Measurements from ENCODE around the gene CENPP. TPM values are rescaled to one million over a fixed set of nuclear protein-coding genes. Genes with fewer than 3 reads are reported as not detected.

Gene CENPP
- total RNA-seq, 2 donors from 2014 or later = 0.78 to 2.3 TPM

DNA sequence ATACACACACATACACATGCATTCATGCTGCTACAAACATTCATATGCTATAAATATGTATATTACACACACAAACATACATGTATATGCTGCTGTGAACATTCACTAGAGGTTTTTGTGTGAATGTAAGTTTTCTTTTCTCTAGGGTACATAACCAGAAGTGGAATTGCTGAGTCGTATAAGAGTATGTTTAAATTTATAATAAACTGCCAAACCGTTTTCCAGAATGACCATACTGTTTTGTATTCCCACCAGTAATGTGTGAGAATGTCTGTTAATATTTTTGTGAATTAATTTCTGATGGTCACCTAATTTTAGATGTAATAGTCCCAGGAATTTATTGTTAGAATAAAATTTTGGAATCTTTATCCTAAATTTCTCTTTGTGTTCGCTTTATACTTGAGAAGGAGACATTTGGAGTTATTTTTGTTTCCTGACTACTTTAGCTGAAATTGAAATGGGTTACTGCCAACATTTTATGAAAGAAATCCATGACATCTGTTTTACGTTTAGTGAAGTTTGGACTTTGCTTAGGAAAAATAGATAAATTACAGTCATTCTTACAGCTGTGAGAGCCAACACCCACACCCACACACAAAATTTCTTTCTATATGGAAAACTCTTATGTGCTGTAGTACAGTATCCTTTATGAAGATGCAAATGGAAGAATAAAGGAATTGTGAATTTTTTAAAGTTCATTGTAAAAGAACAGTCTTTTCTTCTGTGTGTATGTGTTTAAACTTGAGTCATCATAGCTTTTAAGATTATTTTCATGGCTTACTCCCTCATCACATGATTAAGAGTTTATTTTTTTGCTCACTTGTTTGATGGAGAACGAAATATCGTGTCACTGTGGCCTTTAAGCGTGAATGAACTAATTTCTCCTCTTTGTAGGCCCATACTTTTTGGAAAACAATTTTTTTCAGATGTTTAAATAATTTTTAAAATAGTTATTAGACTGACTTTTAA lies 24.3 kb downstream of the CENPP start:
- no peaks in the 10 kb centered on the region for H3K4me1 ChIP-seq
- TF ChIP-seq POLR2A (IDR thresholded peaks at IDR 0.05) (no peak), CTCF (IDR thresholded peaks at IDR 0.05) (no peak)
- no peak for ATAC-seq
- H3K27me3 ChIP-seq = no peaks in the 10 kb centered on the region
- 70 to 80% methylated on average over 7 of the region's 7 CpGs for WGBS, 2 donors
- no peak for DNase-seq
- no peaks in the 10 kb centered on the region for H3K9me3 ChIP-seq
- H3K27ac ChIP-seq = no peak overlapping the region
- H3K4me3 ChIP-seq = no peak overlapping the region
- H3K36me3 ChIP-seq (replicated peaks in 1 of 2; ENCODE audit: insufficient read depth in 1 of 2, low read depth in 2 of 2) = no peaks in the 10 kb centered on the region
- intact Hi-C loops (cut with DNase I) = no loop called here

- ATAC-seq (no peak), DNase-seq (no peak)
- no peaks in the 10 kb centered on the region for H3K4me1 ChIP-seq
- TF ChIP-seq POLR2A (IDR thresholded peaks at IDR 0.05) (no peak), CTCF (IDR thresholded peaks at IDR 0.05) (no peak)
- no peaks in the 10 kb centered on the region for H3K27me3 ChIP-seq
- no peaks in the 10 kb centered on the region for H3K36me3 ChIP-seq (replicated peaks in 1 of 2; ENCODE audit: insufficient read depth in 1 of 2, low read depth in 2 of 2)
- no peak overlapping the region for H3K27ac ChIP-seq
- no peak overlapping the region for H3K4me3 ChIP-seq
- intact Hi-C loops (cut with DNase I) = no loop called here
- no peaks in the 10 kb centered on the region for H3K9me3 ChIP-seq
Observed at GRCh38 chr9:92350740-92351133, 25.0 kb downstream of the CENPP start.

- no peak overlapping the region for H3K27ac ChIP-seq
- no peak for TF ChIP-seq CTCF (IDR thresholded peaks at IDR 0.05)
- no peak for TF ChIP-seq POLR2A (IDR thresholded peaks at IDR 0.05)
- H3K9me3 ChIP-seq = no peaks in the 10 kb centered on the region
- WGBS, 2 donors = 78 to 86% methylated on average over 6 of the region's 6 CpGs
- no peaks in the 10 kb centered on the region for H3K36me3 ChIP-seq (replicated peaks in 1 of 2; ENCODE audit: insufficient read depth in 1 of 2, low read depth in 2 of 2)
- intact Hi-C loops (cut with DNase I) = no loop called here
- no peak overlapping the region for H3K4me3 ChIP-seq
- no peaks in the 10 kb centered on the region for H3K27me3 ChIP-seq
- ATAC-seq = no peak
- peak in 1 of 4 donors; percentile 12 for DNase-seq
- no peaks in the 10 kb centered on the region for H3K4me1 ChIP-seq
Observed at GRCh38 chr9:92353051-92353450, 27.3 kb downstream of the CENPP start.

DNA sequence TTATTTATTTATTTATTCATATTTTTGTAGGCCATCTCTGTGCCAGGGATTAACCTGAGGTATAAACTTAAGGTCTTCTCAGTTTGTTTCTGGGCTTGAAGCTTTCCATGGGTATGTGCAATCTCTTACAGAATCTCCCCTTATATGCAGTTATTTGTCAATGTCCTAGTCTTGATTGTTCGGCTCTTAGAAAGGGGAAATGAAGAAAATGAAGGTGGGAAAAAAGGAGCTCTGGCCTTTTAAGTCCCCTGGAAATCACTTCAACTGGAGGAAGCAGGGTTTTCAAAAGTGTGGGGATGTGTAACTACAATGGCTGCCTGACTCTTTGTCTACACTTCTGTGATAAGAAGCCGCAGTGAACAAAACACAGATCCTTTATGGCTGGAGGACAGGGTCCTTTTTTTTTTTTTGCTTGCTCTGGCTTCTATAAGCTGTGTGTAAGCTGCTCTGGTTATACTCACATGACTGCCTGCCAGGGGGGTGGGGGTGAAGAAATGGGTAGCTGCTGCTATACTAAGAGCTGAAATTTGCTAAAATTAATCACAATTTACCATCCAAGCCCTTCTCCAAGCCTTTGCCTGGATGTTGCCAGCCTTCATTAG lies 33.7 kb downstream of the CENPP start:
- WGBS, 2 donors = 53 to 62% methylated on average over 2 of the region's 2 CpGs
- Histone ChIP-seq H3K4me3 (no peak overlapping the region), H3K36me3 (replicated peaks in 1 of 2; ENCODE audit: insufficient read depth in 1 of 2, low read depth in 2 of 2) (no peaks in the 10 kb centered on the region), H3K4me1 (no peaks in the 10 kb centered on the region), H3K9me3 (no peaks in the 10 kb centered on the region), H3K27me3 (no peaks in the 10 kb centered on the region), H3K27ac (no peak overlapping the region)
- TF ChIP-seq POLR2A (IDR thresholded peaks at IDR 0.05) (no peak), CTCF (IDR thresholded peaks at IDR 0.05) (no peak)
- intact Hi-C loops (cut with DNase I) = no loop called here
- no peak for DNase-seq
- ATAC-seq = no peak

All from body of pancreas (tissue), 4 donors.